ENCODE measurements around the gene N4BP2.

The N4BP2 gene

GRCh38 chr4:40192114-40193015, 135.7 kb downstream of the N4BP2 start:
- DNase-seq (ENCODE audit: low spot score): no peak

GRCh38 chr4:40193016-40193571, 136.4 kb downstream of the N4BP2 start:
- peak; percentile 67 for DNase-seq (ENCODE audit: low spot score)

- no peak for DNase-seq (ENCODE audit: low spot score)
Measured at GRCh38 chr4:40193578-40193977, 136.9 kb downstream of the N4BP2 start.

- DNase-seq (ENCODE audit: low spot score): peak; percentile 74
Measured at GRCh38 chr4:40194602-40195161, 138.0 kb downstream of the N4BP2 start.

- no peak for DNase-seq (ENCODE audit: low spot score)
Measured at GRCh38 chr4:40195182-40196177, 138.8 kb downstream of the N4BP2 start.

- no peak for DNase-seq (ENCODE audit: low spot score)
Measured at GRCh38 chr4:40196272-40196671, 139.6 kb downstream of the N4BP2 start.

- peak; percentile 83 for DNase-seq (ENCODE audit: low spot score)
Measured at GRCh38 chr4:40196724-40197281, 140.2 kb downstream of the N4BP2 start, which contains the start of gene RHOH. RHOH (plus strand) TSS chr4:40197031; CDS start chr4:40243387, 46,356 bp downstream.

GRCh38 chr4:40197879-40198689, 141.4 kb downstream of the N4BP2 start:
- peak; percentile 62 for DNase-seq (ENCODE audit: low spot score)

- DNase-seq (ENCODE audit: low spot score): peak; percentile 47
Measured at GRCh38 chr4:40199179-40199670, 142.6 kb downstream of the N4BP2 start.

GRCh38 chr4:40199999-40200874, 143.6 kb downstream of the N4BP2 start:
- peak; percentile 70 for DNase-seq (ENCODE audit: low spot score)

- DNase-seq (ENCODE audit: low spot score): no peak
Measured at GRCh38 chr4:40200875-40201801, 144.5 kb downstream of the N4BP2 start.

- no peak for DNase-seq (ENCODE audit: low spot score)
Measured at GRCh38 chr4:40201898-40202297, 145.2 kb downstream of the N4BP2 start.

- no peak for DNase-seq (ENCODE audit: low spot score)
Measured at GRCh38 chr4:40202474-40202873, 145.8 kb downstream of the N4BP2 start.

- DNase-seq (ENCODE audit: low spot score): no peak
Measured at GRCh38 chr4:40204507-40205258, 148.0 kb downstream of the N4BP2 start.

- peak; percentile 48 for DNase-seq (ENCODE audit: low spot score)
Measured at GRCh38 chr4:40205259-40206198, 148.9 kb downstream of the N4BP2 start.

GRCh38 chr4:40206426-40206825, 149.8 kb downstream of the N4BP2 start:
- no peak for DNase-seq (ENCODE audit: low spot score)

Measured in CD4-positive, alpha-beta T cell treated with Interleukin-6 at 100 ng/mL for 8 hours (primary cell).